Astrocyte (in vitro differentiated cells and primary cell): ENCODE results near the gene UNC93A. TPM values are rescaled to one million over a fixed set of nuclear protein-coding genes. Genes with fewer than 3 reads are reported as not detected.

ENCODE experiments used
- DNase-seq: peaks from one replicate; pipeline ENCODE4 v3.0.0-alpha.2; 2010; ENCODE audit warnings: low read depth
- FAIRE-seq: peaks from 2 replicates; lab custom pipeline; 2011; peaks lifted over from hg19 to GRCh38; lab: Jason Lieb, UNC
- H2AFZ ChIP-seq: 2 replicates; pipeline ENCODE4 v1.6.0; 2012; ENCODE audit warnings: low read depth, low read length, inconsistent platforms
- H3K27ac ChIP-seq: 2 replicates; pipeline ENCODE4 v1.5.1; 2011; ENCODE audit warnings: low read depth, low read length, inconsistent platforms
- H3K27me3 ChIP-seq: 2 replicates; pipeline ENCODE4 v1.6.0; 2011; ENCODE audit warnings: low read length, inconsistent platforms; ENCODE audit not compliant: insufficient read depth
- H3K36me3 ChIP-seq: 2 replicates; pipeline ENCODE4 v1.5.1; 2011; ENCODE audit warnings: low read length, inconsistent platforms; ENCODE audit not compliant: insufficient read depth
- H3K4me1 ChIP-seq: 2 replicates; pipeline ENCODE4 v1.5.1; 2011; ENCODE audit warnings: low read length, inconsistent platforms; ENCODE audit not compliant: insufficient read depth
- H3K4me2 ChIP-seq: 2 replicates; pipeline ENCODE4 v1.6.0; 2012; ENCODE audit warnings: low read length, inconsistent platforms
- H3K4me3 ChIP-seq: 2 replicates; pipeline ENCODE4 v1.5.1; 2011; ENCODE audit warnings: low read depth, mild to moderate bottlenecking, low read length, inconsistent platforms; ENCODE audit not compliant: insufficient read depth
- H3K79me2 ChIP-seq: 2 replicates; pipeline ENCODE4 v1.6.0; 2012; ENCODE audit warnings: mild to moderate bottlenecking, low read length, inconsistent platforms; ENCODE audit not compliant: insufficient read depth
- H3K9ac ChIP-seq: 2 replicates; pipeline ENCODE4 v1.6.0; 2012; ENCODE audit warnings: mild to moderate bottlenecking, low read length, inconsistent platforms
- H3K9me3 ChIP-seq: 2 replicates; pipeline ENCODE4 v1.5.1; 2012; ENCODE audit warnings: low read depth, mild to moderate bottlenecking, low read length, inconsistent platforms; ENCODE audit not compliant: insufficient read depth
- H4K20me1 ChIP-seq: 2 replicates; pipeline ENCODE4 v1.6.0; 2012; ENCODE audit warnings: low read length, inconsistent platforms; ENCODE audit not compliant: insufficient read depth
- H3K27ac Mint-ChIP-seq: one replicate; pipeline ENCODE4 v1.8.0; 2021; ENCODE audit warnings: mild to moderate bottlenecking, mixed read lengths; ENCODE audit not compliant: unreplicated experiment
- H3K27me3 Mint-ChIP-seq: one replicate; pipeline ENCODE4 v1.8.0; 2021; ENCODE audit warnings: low read depth, mixed read lengths; ENCODE audit not compliant: unreplicated experiment
- H3K36me3 Mint-ChIP-seq: one replicate; pipeline ENCODE4 v1.8.0; 2021; ENCODE audit warnings: low read depth, mixed read lengths; ENCODE audit not compliant: unreplicated experiment
- H3K4me1 Mint-ChIP-seq: one replicate; pipeline ENCODE4 v1.8.0; 2021; ENCODE audit warnings: low read depth, mixed read lengths; ENCODE audit not compliant: unreplicated experiment
- H3K4me3 Mint-ChIP-seq: one replicate; pipeline ENCODE4 v1.8.0; 2021; ENCODE audit warnings: mild to moderate bottlenecking, moderate library complexity, mixed read lengths; ENCODE audit not compliant: unreplicated experiment
- H3K9me3 Mint-ChIP-seq: one replicate; pipeline ENCODE4 v1.8.0; 2021; ENCODE audit warnings: mild to moderate bottlenecking, mixed read lengths; ENCODE audit not compliant: unreplicated experiment
- CTCF ChIP-seq: IDR thresholded peaks from 2 replicates; pipeline ENCODE4 v1.5.1; 2011; ENCODE audit warnings: low read depth, mild to moderate bottlenecking, inconsistent platforms, low read length, moderate library complexity; ENCODE audit not compliant: insufficient read depth
- EZH2 ChIP-seq: IDR thresholded peaks from 2 replicates; pipeline ENCODE4 v1.6.1; 2012; ENCODE audit warnings: mild to moderate bottlenecking, low read length, inconsistent platforms; ENCODE audit not compliant: insufficient read depth
- total RNA-seq: library from RNA; stranded (reverse); gene quantifications from 2 replicates; pipeline ENCODE4 v1.2.1, GENCODE V29; 2021

The UNC93A gene
- total RNA-seq, 1 donor from 2014 or later: not detected

DNA sequence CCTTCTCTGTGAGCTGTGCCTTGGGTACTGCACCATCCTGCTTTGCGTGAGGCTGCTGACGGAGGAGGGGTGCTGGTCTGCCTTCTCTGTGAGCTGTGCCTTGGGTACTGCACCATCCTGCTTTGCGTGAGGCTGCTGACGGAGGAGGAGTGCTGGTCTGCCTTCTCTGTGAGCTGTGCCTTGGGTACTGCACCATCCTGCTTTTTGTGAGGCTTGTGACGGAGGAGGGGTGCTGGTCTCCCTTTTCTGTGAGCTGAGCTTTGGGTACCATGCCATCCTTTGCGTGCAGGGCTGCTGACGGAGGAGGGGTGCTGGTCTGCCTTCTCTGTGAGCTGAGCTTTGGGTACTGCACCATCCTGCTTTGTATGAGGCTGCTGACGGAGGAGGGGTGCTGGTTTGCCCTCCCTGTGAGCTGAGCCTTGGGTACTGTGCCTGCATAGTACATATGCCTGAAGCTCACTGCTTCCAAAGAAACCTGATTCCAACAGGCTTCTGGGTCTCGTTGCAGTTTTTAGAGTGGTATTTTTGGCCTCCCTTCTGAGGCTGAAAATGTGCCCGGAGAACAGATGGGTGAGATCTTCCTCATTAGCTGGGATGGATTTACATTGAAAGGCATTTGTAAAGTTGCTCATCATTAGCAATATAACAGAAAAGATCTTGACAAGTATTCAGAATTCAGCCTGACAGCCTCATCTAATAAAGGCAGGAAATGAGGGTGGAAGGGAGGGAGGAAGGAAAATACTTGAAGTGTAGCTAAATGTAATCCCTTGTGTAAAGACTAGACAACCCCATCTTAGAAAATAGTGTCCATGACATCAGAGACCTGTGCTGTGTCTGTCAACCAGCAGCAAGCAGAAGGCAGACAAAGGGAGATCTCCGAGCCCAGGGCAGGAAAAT lies 46.8 kb upstream of the UNC93A start:
- FAIRE-seq (no peak), DNase-seq (no peak)
- no peak overlapping the region for H3K4me3 ChIP-seq
- no peaks in the 10 kb centered on the region for H3K4me1 ChIP-seq
- H3K9ac ChIP-seq: no peak overlapping the region
- no peaks in the 10 kb centered on the region for H3K27me3 ChIP-seq
- no peak overlapping the region for H2AFZ ChIP-seq
- no peak overlapping the region for H3K4me2 ChIP-seq
- no peak overlapping the region for H3K4me3 Mint-ChIP-seq
- H3K27ac ChIP-seq: no peak overlapping the region
- H3K36me3 Mint-ChIP-seq: no peaks in the 10 kb centered on the region
- H4K20me1 ChIP-seq: no peaks in the 10 kb centered on the region
- H3K36me3 ChIP-seq: no peaks in the 10 kb centered on the region
- H3K27ac Mint-ChIP-seq: no peak overlapping the region
- H3K27me3 Mint-ChIP-seq: peaks cover 27% of the 10 kb centered on the region
- H3K9me3 ChIP-seq: no peaks in the 10 kb centered on the region
- TF ChIP-seq CTCF (no peak), EZH2 (no peak)
- H3K4me1 Mint-ChIP-seq: peaks cover 2% of the 10 kb centered on the region
- H3K9me3 Mint-ChIP-seq: peaks cover 2% of the 10 kb centered on the region
- no peaks in the 10 kb centered on the region for H3K79me2 ChIP-seq

- Histone ChIP-seq H3K36me3 (no peaks in the 10 kb centered on the region), H3K4me1 (no peaks in the 10 kb centered on the region), H3K79me2 (no peaks in the 10 kb centered on the region), H3K9ac (no peak overlapping the region), H3K4me3 (no peak overlapping the region), H2AFZ (no peak overlapping the region), H3K4me2 (no peak overlapping the region), H4K20me1 (no peaks in the 10 kb centered on the region), H3K27me3 (no peaks in the 10 kb centered on the region), H3K9me3 (no peaks in the 10 kb centered on the region), H3K27ac (no peak overlapping the region)
- Mint-ChIP-seq H3K4me3 (no peak overlapping the region), H3K4me1 (peaks cover 2% of the 10 kb centered on the region), H3K36me3 (no peaks in the 10 kb centered on the region), H3K27me3 (peaks cover 27% of the 10 kb centered on the region), H3K27ac (no peak overlapping the region), H3K9me3 (peaks cover 2% of the 10 kb centered on the region)
- TF ChIP-seq CTCF (no peak), EZH2 (no peak)
- FAIRE-seq (no peak), DNase-seq (no peak)
These were observed 46.1 kb upstream of the UNC93A start for GRCh38 chr6:167244991-167245390.

DNA sequence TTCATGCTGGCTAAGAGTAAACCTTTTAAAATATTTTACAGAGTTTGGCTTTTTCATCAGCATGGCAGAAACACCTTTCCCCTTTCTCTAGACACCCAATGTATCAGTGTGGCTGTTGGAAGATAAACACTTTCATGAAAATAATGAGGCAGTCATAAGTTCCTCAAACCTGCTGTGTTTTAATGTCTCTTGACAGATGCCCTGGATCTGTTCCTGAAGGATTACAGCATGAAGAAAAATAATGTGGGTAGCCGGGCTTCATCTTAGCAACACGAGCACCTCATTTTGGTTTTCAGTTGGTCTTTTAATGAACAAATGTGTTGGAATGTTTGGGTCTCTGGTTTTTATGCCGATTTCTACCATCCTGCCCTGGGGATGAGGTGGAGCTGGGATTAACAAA lies 45.5 kb upstream of the UNC93A start:
- Histone ChIP-seq H3K4me1 (no peaks in the 10 kb centered on the region), H3K79me2 (no peaks in the 10 kb centered on the region), H4K20me1 (no peaks in the 10 kb centered on the region), H3K4me3 (no peak overlapping the region), H3K9ac (no peak overlapping the region), H2AFZ (no peak overlapping the region), H3K27me3 (no peaks in the 10 kb centered on the region), H3K4me2 (no peak overlapping the region), H3K36me3 (no peaks in the 10 kb centered on the region), H3K9me3 (no peaks in the 10 kb centered on the region), H3K27ac (no peak overlapping the region)
- H3K4me1 Mint-ChIP-seq: peaks cover 2% of the 10 kb centered on the region
- H3K36me3 Mint-ChIP-seq: no peaks in the 10 kb centered on the region
- no peak overlapping the region for H3K27ac Mint-ChIP-seq
- FAIRE-seq: no peak
- no peak overlapping the region for H3K4me3 Mint-ChIP-seq
- no peak for DNase-seq
- H3K9me3 Mint-ChIP-seq: peaks cover 2% of the 10 kb centered on the region
- TF ChIP-seq CTCF: no peak
- no peak for TF ChIP-seq EZH2
- H3K27me3 Mint-ChIP-seq: peaks cover 30% of the 10 kb centered on the region
